ENCODE measurements around the gene ERGIC2.
A peak's percentile ranks its signal among the peaks of the same experiment; 100 is the strongest.
"Not testable (repeated sequence)": the region's sequence is repeated elsewhere in the genome, so short reads cannot be mapped to it uniquely, and the experiment has no call there.

Gene ERGIC2, protein sequence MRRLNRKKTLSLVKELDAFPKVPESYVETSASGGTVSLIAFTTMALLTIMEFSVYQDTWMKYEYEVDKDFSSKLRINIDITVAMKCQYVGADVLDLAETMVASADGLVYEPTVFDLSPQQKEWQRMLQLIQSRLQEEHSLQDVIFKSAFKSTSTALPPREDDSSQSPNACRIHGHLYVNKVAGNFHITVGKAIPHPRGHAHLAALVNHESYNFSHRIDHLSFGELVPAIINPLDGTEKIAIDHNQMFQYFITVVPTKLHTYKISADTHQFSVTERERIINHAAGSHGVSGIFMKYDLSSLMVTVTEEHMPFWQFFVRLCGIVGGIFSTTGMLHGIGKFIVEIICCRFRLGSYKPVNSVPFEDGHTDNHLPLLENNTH

DNA sequence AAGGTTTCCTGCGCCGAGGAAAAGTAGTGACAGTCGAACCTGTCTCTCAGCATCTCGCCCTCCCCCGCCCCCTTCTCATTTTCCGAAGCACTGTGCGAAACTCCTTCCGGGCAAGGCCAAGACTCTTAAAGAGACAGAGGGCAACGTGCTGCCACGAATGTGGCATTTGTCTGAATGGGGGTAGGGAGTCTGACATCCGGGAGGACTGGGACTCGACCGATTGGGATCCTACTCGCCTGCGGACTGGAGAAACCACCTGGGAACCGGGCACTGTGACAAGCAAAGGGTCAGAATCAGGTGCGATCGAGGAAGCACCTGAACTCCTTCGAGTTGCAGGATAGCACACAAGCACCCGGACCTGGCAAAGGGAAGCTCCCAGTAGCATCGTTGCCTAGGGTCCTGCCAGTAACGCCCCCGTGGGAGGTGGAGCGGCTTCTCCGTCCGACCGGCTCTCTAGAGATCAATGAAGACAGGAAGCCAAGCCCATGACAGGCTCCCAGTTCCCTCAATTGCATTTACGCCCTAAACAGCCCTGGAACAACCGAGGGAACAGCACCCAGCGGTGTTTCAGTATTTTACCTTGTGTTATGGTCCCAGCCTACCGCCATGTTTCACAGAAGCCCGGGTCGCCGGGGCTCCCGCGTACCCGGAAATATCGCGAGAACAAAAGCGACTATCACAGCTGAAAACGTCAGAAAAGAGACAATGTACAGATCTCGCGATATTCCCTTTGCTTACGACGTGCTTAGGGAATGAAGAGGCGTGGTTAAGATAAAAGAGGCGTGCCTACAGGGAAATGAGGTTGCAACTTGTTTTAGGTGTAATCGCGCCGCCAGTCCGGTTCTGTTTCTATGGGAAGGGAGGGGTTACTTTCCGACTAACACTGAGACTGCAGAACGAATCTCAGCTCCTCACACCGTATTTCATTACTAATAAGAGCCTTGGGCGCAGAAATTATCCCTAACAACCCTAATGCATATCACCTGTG is at the start of gene ERGIC2:
Gene ERGIC2, minus strand, starts transcription at position 637 of the 988 bp plus-strand sequence. CDS start 9,539 bp downstream, outside the sequence.
- peak; percentile 78 for DNase-seq

DNA sequence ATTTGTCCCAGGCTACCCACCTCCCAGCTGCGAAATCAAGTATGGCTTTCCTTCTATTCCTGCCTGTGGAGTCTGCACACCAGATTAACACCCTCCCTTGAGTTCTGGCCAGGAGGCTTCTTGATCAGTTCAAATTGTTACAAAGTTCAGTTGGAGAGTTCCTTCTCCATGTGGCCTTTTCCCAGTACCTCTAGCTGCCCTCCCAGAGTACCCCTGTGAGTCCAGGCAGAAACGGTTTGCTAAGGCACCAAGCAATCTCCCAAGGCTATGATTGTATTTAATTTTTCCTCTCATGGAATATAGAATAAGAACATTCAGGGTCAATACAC is 49.7 kb upstream of the ERGIC2 start:
- DNase-seq = no peak

DNA sequence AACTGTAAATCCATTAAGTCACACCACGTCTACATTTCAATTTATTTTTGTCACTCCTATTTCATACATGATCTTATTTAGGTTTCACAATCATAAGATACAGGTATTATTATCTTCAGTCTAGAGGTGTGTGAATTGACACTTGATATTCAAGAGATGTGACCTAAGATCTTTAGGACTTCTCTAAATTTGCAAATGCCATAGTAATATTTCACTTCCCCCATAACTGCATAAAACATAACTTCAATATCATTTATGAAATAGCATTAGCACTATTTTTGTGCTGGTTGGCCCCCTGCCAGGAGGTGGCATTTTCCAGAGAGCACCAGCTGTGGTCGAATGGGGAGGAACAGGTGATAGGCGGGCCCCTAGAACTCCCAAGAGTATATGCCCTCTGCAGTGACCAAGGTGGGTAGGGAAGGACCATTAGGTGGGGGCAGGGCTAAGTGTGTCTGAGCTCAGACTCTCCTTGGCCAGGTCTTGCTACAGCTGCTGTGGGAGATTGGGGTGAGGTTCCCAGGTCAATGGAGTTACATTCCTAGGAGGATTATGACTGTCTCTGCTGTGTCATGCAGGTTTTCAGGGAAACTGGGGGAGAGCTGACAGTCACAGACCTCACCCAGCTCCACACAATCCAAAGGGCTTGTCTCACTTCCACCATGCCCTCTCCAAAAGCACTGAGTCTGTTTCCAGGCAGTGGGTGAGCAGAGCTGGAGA is 49.2 kb upstream of the ERGIC2 start:
- no peak for DNase-seq

DNA sequence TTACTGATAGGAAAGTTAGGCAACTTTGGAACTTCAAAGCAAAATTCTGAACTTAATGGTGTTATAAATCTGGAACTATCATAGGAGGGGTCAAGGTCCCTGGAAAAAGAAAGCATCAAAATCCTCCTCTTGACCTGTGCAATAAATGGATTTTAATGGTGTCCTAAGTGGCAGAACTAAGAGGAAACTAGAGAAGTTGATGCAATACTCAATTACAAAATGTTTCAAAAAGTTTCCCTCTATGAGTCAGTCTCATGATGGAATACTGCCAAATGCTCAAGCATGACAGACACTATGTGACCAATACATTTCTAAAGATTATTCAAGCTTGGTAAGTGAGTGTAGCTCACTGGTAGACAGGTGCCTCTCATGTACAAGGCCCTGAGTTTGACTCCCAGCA is 47.7 kb upstream of the ERGIC2 start:
- no peak for DNase-seq

DNA sequence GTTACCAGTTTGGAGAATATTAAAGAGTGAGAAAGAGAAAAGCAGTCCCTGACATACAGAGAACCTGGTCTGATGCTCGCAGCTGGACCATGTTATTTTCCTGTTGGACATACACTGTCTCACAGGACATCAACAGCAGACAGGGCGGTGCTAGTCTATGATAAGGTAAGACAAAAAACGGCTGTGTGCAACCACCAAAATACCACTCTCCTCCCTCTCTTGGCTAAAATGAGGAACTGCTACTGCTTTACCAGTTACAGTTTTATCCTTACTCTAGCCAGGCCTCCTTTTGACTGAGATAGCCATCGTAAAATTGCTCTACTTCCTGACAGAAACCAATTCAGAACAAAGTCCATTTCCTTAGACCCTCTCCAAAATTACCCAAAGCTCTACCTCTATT is 47.0 kb upstream of the ERGIC2 start:
- DNase-seq = no peak

DNA sequence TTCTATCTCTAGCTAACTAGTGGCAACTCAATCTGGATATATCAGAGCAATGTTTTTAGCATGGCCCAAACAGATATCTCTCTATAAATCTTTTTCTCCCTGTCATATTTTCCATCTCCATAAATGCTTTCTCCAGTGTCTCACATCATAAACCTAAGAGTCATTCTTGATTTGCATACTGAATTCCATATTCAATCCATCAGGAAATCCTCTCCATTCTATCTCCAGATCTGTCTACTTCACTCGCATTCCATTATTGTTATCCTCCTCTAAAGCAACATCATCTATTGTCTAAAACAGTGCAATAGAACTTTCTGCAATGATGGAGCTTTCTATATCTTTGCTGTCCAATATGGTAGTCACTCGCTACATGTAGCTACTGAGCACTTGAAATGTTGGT is 45.5 kb upstream of the ERGIC2 start:
- no peak for DNase-seq

DNA sequence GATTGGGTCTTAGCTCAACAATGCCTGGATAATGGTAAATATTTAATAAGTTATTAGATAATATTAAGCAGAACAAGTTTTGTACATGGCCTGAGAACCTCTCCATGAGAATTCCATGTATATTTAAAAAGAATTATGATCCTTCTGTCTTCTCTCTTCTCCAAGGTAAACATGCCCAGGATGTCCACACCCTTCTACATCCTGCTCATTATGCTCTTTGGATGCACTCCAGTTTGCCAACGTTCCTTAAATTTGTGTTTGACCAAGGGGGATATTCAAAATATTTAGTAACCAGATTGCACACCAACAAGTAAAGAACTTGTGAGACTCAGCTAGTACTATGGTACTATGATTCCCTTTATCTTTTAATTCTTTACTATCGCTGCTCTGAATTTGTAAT is 44.8 kb upstream of the ERGIC2 start:
- no peak for DNase-seq

DNA sequence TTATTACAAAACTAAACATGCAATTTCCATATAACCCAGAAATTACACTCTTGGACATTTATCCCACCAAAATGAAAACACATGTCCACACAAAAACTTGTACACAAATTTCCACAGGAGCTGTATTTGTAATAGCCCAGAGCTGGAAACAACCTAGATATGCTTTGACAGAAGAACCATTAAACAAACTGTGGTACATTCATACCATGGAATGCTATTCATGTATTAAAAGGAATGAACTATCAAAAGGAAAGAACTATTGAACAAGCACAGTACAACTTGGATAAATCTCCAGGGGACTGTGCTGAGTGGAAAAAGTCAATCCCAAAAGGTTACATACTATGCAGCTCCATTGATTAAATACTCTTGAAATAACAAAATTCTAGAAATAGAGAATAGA is 35.8 kb upstream of the ERGIC2 start:
- no peak for DNase-seq

DNA sequence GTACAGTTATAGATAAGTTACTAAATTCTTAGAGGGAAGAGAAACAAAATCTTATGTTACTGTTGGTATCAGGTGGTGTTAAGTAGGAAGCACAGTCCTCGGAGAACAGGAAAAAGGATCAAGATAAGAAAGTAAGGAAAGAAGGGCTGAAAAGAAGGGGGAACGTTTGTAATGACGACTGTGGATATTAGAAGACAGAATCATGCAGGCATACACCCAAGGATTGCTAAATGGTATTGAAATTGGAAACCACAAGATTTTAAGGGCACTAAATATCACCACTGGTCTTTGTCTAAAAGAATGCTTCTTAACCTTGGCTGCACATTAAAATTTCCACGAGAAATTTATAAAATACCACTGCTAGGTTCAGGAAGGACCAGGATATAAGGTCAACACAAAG is 34.1 kb upstream of the ERGIC2 start:
- no peak for DNase-seq

DNA sequence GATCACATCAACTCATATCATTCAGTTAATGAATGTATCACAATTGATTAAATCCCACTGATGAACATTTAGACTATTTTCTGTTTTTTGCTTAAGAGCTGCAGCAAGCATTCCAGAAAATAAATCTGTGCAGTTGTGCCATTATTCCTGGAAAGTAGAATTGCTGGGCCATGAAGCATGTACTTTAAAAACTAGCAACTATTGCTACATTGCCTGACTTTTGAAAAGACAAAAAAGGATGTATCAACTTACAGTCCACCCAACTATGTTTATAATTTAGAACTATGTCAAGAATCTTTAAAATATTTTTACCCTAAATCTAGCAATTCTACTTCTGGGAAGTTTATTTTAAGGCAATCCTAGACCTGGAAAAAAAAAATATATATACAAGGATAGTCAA is 33.4 kb upstream of the ERGIC2 start:
- DNase-seq = no peak

DNA sequence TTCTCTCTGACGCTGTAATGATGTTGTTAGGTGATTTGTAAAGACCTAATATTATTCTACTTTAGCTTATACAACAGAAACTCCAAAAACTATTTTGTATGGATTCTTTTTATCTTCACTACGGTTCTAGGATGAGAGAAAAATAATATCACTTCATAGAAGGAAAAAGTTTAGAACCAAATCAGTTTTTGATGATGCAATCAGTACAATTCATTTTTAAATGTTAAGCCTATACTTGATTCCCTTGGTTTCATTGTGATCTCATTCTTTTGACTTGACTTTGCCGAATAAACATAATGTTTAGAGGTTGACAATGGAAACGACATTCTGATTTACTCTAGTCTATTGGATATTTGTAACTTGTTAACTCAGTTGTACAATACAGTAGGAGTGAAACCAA is 24.6 kb upstream of the ERGIC2 start:
- no peak for DNase-seq

DNA sequence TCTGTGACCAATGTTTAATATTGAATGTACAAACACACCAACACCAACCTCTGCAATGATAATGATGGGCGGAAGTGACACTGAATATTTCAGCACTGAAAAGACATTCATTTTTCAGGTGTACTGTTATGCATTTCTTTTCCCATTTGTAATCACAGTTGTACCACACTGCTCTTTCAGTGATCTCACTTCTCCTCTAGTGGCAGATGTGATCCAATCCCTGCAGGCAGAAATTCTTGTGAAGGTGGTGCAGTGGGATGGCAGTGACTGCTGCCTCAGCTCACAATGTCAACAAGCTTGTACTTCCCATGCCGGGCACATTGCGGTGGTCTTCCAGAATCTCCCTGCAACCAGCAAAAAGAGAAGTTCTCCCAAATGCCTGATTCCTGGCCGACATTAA is 23.0 kb upstream of the ERGIC2 start:
- no peak for DNase-seq

DNA sequence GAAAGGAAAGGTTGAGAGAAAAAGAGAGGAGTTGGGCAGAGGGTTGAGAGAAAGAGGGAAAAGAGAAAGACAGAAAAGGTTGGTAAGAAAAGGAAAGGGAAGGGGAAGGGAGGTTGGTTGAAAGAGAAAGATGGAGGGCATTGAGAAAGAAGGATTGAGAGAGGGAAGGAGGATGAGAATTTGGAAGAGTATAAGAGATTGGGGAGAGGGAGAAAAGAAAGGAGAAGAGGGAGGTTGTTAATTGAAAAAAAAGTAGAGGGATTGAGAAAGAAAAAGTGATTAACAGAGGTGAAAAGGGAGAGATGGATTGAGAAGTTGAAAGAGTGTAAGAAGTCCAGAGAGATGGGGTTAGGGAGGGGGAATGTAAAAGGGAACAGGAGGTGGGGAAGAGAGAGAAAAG is 21.5 kb upstream of the ERGIC2 start:
- DNase-seq = no peak

DNA sequence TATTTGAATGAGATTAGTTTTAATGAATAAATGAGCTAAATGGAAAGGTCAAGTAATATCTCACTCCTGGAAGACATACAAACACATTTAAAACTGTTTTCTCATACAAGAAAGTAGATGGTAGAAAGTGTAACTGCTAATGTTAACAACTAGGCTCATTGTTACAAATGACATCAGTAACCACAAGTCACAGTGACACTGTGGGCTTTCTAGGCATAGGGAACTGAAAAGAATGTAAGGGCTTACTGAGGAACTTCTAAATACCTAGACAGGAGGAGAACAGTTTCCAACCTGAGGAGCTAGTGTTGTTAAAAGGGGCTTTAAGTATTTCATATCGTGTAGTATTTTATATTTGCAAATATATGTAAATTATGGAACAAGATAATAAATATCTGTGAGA is 17.5 kb upstream of the ERGIC2 start:
- DNase-seq = no peak

DNA sequence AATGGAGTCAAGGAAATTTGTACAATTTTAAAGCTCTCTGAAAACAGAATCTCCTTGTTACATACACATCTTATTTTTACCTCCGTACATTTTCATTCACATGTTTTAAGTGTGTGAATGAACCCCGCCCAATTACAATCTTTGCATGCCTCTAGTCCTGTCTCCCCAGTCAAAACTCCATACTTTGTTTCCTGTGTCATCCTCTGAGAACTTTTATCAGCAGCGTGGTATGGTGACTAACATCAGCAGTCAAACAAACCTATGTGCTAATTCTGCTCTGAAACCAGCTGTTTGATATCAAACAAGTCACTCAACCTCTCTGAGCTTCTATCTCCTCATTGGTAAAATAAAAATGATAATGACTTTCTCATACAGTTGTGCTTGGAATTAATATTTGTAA is 15.8 kb upstream of the ERGIC2 start:
- no peak for DNase-seq

DNA sequence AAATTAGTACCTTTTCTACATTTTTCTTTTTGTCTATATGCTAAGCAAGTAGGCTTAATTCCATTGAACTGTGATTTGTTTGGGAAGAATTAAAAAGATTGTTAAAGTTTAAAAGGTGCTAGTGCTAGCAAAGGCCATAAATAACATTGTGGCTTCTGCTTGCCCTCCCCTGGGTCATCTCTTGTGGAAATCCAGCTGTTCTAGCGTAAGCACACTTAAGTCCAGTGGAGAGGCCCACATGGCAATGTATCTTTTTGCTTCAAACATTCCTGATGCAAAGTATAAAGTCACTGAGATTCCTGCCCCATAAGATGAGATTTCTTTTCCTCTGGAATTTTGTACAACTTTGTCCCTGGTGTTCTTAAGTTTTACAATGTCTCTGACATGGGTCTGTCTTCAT is 14.4 kb upstream of the ERGIC2 start:
- DNase-seq = no peak

DNA sequence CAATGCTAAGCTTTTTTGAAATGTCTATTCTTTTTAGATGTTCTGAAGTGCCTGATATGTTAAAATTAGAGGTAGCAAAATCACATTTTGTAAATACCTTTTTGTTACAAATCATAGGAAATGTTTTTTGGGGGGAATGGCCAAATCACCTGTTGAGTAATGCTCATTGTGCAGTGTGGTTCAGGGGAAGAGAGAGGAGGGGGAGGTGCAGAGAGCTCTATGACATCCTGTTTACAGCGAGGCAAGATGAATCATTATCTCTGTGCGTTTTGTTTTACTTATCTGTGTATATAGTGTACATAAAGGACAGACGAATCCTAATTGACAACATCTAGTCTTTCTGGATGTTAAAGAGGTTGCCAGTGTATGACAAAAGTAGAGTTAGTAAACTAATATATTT is 9.4 kb upstream of the ERGIC2 start:
- DNase-seq = not testable (repeated sequence)

DNA sequence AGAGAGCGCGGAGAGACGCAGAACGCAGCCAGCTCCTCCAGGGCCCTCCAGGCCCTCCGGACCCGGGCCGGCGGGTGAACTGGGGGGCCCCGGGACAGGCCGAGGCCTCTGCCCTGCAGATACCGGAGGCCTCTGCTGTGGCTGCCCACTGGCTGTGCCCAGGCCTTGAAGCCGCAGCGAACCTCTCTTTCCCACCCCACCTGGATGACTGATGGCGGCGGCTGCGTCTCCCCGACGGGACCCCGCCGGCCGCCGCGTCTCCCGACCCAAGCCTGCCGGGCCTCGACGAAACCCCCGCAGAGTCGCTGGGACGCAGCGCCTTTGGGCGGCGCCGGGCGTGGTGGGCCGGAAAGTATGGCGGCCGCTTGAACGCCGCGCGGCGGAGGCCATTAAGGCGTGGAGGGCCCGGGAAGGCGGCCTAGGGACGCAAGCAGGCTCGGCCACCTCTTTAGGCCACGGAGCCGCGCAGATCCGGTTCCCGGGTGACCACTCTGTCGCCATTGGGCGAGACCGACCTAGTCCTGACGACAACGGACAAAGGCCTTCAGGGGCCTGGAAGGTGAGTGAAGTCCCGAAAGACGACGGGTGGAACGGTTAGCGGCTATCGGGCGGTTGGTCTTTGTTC is 8.4 kb upstream of the ERGIC2 start:
- DNase-seq = no peak

DNA sequence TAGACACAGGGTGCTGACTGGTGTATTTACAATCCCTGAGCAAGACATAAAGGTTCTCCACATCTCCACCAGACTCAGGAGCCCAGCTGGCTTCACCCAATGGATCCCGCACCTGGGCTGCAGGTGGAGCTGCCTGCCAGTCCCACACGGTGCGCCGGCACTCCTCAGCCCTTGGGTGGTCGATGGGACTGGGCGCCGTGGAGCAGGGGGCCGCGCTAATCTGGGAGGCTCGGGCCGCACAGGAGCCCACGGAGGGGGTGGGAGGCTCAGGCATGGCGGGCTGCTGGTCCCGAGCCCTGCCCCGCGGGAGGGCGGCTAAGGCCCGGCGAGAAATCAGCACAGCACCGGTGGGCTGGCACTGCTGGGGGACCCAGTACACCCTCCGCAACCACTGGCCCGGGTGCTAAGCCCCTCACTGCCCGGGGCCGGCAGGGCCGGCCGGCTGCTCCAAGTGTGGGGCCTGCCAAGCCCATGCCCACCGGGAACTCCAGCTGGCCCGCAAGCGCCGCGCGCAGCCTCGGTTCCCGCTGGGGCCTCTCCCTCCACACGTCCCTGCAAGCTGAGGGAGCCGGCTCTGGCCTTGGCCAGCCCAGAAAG is 5.2 kb upstream of the ERGIC2 start:
- DNase-seq = not testable (repeated sequence)

DNA sequence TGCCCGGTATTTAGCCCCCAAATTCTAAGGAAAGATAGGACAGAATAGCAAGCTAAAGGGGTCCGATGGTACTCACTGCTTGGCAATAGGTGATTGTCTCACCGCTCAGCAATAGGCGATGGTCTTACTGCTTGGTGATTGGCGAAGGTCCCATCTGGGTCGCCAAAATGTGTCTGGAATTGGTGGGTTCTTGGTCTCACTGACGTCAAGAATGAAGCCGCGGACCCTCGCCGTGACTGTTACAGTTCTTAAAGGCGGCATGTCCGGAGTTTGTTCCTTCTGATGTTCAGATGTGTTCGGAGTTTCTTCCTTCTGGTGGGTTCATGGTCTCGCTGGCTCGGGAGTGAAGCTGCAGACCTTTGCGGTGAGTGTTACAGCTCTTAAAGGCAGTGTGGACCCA is 4.2 kb upstream of the ERGIC2 start:
- not testable (repeated sequence) for DNase-seq

DNA sequence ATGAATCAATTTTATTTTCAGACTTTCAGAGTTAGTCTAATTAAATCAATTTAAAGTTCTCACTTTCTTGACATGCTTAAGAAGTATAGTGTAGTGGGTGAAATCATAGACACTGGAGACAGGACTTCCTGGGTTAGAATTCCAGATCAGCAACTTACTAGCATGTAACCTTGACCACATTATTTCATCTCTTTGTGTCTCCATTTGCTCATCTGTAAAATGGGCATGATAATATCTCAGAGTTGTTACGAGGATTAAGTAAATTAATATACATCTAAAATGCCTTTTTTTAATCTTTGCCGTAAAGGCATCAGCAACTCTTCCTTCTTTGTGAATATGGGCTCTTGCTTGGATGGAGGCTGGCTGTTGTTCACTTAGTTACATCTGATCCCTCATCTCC is 1.3 kb upstream of the ERGIC2 start:
- DNase-seq = no peak

DNA sequence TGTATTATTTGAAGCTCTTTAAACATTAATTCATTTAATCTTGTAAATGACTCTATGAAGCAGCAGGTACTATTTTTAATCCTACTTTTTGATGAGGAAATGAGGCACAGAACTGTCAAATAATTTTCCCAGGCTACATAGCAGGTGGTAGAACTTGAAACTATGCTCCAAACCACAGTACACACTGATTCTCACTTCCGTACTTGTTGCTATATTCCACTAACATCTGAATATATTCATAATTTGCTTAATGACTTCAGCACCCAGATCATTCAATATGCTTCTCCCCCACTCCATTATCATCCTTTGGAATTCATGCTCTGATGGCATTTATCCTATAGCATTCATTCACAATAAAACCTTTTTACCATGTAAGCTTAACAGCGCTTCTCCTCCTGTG is 4.9 kb downstream of the ERGIC2 start:
- DNase-seq = no peak

DNA sequence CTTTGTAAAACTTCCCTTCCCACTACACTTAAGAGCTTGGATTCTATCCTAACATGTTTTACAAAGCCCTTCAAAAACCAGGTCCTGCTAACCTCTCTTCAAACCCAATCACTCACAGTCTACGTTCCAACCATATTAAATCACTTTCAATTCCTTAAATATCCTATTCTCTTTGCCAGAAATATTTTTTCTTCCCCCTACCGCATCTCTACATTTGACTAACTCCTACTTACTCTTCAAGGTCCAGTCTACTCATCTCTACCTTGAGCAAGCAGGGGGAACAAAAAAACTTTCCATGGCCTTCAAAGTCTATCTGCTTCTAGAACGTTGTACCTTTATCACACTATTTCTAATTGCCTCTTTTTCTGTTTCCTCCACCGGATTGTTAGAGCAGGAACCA is 6.1 kb downstream of the ERGIC2 start:
- DNase-seq = no peak
